Measurements from ENCODE around the gene COMT. TPM values are rescaled to one million over a fixed set of nuclear protein-coding genes. Genes with fewer than 3 reads are reported as not detected.

Gene COMT
- total RNA-seq, 1 donor from 2014 or later = 34.8 TPM

DNA sequence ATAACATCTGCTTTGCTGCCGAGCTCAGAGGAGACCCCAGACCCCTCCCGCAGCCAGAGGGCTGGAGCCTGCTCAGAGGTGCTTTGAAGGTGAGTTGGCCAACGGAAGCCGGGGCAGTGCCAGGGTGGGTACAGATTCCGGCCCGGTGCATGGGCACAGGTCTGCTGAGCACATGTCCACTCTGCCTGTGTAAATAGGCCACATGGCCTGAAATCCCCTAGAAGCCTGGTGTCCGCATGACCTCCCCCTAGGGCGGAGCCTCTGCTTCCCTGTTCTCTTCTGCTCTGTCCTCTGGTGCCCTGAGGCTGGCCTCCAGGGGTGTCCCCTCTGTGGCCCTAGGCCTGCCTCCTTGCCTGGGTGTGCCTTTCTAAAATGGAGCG, 19.6 kb downstream of the COMT start:
- peaks cover 10% of the 10 kb centered on the region for H3K9me3 Mint-ChIP-seq (ENCODE audit: unreplicated experiment)
- TF ChIP-seq, protein P1, sequence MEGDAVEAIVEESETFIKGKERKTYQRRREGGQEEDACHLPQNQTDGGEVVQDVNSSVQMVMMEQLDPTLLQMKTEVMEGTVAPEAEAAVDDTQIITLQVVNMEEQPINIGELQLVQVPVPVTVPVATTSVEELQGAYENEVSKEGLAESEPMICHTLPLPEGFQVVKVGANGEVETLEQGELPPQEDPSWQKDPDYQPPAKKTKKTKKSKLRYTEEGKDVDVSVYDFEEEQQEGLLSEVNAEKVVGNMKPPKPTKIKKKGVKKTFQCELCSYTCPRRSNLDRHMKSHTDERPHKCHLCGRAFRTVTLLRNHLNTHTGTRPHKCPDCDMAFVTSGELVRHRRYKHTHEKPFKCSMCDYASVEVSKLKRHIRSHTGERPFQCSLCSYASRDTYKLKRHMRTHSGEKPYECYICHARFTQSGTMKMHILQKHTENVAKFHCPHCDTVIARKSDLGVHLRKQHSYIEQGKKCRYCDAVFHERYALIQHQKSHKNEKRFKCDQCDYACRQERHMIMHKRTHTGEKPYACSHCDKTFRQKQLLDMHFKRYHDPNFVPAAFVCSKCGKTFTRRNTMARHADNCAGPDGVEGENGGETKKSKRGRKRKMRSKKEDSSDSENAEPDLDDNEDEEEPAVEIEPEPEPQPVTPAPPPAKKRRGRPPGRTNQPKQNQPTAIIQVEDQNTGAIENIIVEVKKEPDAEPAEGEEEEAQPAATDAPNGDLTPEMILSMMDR (IDR thresholded peaks at IDR 0.05; ENCODE audit: partially characterized antibody, unreplicated experiment) = no peak
- H3K4me3 Mint-ChIP-seq (ENCODE audit: unreplicated experiment) = no peak overlapping the region
- peak; percentile 13 for DNase-seq
- no peaks in the 10 kb centered on the region for H3K36me3 Mint-ChIP-seq (ENCODE audit: unreplicated experiment)
- H3K27me3 Mint-ChIP-seq (ENCODE audit: unreplicated experiment) = no peaks in the 10 kb centered on the region
- H3K4me1 Mint-ChIP-seq (ENCODE audit: low read depth, unreplicated experiment) = peaks cover 3% of the 10 kb centered on the region
- H3K27ac Mint-ChIP-seq (ENCODE audit: unreplicated experiment) = no peak overlapping the region

DNA sequence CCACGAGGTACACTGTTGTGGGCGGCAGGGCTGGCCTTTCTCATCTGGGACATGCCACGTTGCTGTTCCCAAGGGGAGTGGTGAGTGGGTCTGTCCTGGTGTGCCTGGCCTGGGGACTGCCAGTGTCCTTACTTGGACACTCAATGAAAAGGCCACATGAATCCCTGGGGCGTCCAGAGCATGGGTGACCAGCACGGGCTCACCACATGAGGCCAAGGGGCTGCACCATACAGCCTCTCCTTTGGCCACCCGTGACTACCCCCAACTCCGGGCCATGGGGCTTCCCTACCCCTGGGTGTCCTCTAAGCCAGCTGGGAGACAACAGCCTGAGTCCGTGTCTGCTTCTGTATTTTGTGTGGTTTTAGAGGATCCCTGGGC, 20.3 kb downstream of the COMT start:
- DNase-seq = peak; percentile 16
- Mint-ChIP-seq H3K9me3 (ENCODE audit: unreplicated experiment) (peaks cover 10% of the 10 kb centered on the region), H3K27ac (ENCODE audit: unreplicated experiment) (no peak overlapping the region), H3K27me3 (ENCODE audit: unreplicated experiment) (peaks cover 1% of the 10 kb centered on the region), H3K4me3 (ENCODE audit: unreplicated experiment) (no peak overlapping the region), H3K36me3 (ENCODE audit: unreplicated experiment) (no peaks in the 10 kb centered on the region), H3K4me1 (ENCODE audit: low read depth, unreplicated experiment) (peaks cover 3% of the 10 kb centered on the region)
- TF ChIP-seq, protein P1 (IDR thresholded peaks at IDR 0.05; ENCODE audit: partially characterized antibody, unreplicated experiment) = no peak

DNA sequence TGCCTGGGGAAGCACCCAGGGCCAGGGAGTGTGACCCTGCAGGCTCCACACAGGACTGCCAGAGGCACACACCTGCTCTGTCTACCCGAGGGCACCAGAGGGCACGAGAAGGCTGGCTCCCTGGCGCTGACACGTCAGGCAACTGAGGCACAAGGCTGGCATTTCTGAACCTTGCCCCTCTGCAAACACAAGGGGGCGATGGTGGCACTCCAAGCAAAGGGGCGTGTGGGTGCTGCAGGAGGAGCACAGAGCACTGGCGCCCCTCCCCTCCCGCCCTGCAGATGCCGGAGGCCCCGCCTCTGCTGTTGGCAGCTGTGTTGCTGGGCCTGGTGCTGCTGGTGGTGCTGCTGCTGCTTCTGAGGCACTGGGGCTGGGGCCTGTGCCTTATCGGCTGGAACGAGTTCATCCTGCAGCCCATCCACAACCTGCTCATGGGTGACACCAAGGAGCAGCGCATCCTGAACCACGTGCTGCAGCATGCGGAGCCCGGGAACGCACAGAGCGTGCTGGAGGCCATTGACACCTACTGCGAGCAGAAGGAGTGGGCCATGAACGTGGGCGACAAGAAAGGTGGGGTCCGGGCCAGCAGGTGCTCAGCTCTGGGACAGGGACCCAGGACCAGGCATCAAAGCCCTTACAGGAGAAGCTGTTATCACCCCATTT, 20.8 kb downstream of the COMT start:
- H3K4me3 Mint-ChIP-seq (ENCODE audit: unreplicated experiment) = no peak overlapping the region
- no peak overlapping the region for H3K27ac Mint-ChIP-seq (ENCODE audit: unreplicated experiment)
- peaks cover 5% of the 10 kb centered on the region for H3K4me1 Mint-ChIP-seq (ENCODE audit: low read depth, unreplicated experiment)
- H3K9me3 Mint-ChIP-seq (ENCODE audit: unreplicated experiment) = peaks cover 10% of the 10 kb centered on the region
- peak; percentile 80 for DNase-seq
- H3K27me3 Mint-ChIP-seq (ENCODE audit: unreplicated experiment) = peaks cover 4% of the 10 kb centered on the region
- TF ChIP-seq, protein P1 (IDR thresholded peaks at IDR 0.05; ENCODE audit: partially characterized antibody, unreplicated experiment) = peak; percentile 72
- H3K36me3 Mint-ChIP-seq (ENCODE audit: unreplicated experiment) = no peaks in the 10 kb centered on the region

DNA sequence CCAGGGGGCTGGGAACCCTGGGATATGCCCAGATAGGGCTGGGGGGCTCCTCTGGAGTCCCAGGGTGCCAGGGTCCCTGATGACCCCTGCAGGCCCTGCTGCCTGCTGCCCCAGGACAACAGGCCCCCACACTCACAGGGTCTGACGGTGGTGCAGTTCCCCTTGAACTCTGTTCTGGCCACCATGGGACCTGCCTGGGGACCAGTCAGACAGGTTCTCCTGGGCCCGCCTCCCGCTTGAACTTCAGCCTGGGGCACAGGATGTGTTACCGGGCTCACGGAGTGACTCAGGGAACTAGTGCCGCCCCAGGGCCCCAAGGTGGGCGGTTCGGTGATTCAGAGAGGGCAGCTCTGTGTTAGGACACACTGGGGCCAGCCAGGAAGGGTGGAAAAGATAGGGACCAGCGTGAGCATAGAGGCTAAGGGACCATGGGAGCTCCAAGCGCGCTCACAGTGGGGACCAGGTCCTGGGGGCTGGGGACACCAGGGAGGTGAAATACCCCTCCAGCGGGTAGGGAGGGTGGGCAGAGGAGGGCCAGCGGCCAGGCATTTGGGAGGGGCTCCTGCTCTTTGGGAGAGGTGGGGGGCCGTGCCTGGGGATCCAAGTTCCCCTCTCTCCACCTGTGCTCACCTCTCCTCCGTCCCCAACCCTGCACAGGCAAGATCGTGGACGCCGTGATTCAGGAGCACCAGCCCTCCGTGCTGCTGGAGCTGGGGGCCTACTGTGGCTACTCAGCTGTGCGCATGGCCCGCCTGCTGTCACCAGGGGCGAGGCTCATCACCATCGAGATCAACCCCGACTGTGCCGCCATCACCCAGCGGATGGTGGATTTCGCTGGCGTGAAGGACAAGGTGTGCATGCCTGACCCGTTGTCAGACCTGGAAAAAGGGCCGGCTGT, 21.6 kb downstream of the COMT start:
- Mint-ChIP-seq H3K27me3 (ENCODE audit: unreplicated experiment) (peaks cover 4% of the 10 kb centered on the region), H3K4me3 (ENCODE audit: unreplicated experiment) (no peak overlapping the region), H3K36me3 (ENCODE audit: unreplicated experiment) (no peaks in the 10 kb centered on the region), H3K9me3 (ENCODE audit: unreplicated experiment) (peaks cover 10% of the 10 kb centered on the region), H3K4me1 (ENCODE audit: low read depth, unreplicated experiment) (peaks cover 5% of the 10 kb centered on the region), H3K27ac (ENCODE audit: unreplicated experiment) (no peak overlapping the region)
- TF ChIP-seq, protein P1 (IDR thresholded peaks at IDR 0.05; ENCODE audit: partially characterized antibody, unreplicated experiment) = no peak
- no peak for DNase-seq

Measured in glutamatergic neuron (in vitro differentiated cells).